Erythroblast (primary cell): ENCODE results near the gene DCUN1D3.

Experiments
- GATA1 ChIP-seq: IDR thresholded peaks from 2 replicates; pipeline ENCODE4 v1.6.1; 2011; ENCODE audit warnings: low read depth, mild to moderate bottlenecking, control low read depth, low read length, moderate library complexity
- POLR2A ChIP-seq: IDR thresholded peaks from 2 replicates; pipeline ENCODE4 v1.6.1; 2011; ENCODE audit warnings: mild to moderate bottlenecking, low read length

GRCh38 chr16:20847550-20847949 lies 52.6 kb downstream of the DCUN1D3 start:
- TF ChIP-seq POLR2A (no peak), GATA1 (no peak)
